ENCODE measurements around the gene YJEFN3.

DNA sequence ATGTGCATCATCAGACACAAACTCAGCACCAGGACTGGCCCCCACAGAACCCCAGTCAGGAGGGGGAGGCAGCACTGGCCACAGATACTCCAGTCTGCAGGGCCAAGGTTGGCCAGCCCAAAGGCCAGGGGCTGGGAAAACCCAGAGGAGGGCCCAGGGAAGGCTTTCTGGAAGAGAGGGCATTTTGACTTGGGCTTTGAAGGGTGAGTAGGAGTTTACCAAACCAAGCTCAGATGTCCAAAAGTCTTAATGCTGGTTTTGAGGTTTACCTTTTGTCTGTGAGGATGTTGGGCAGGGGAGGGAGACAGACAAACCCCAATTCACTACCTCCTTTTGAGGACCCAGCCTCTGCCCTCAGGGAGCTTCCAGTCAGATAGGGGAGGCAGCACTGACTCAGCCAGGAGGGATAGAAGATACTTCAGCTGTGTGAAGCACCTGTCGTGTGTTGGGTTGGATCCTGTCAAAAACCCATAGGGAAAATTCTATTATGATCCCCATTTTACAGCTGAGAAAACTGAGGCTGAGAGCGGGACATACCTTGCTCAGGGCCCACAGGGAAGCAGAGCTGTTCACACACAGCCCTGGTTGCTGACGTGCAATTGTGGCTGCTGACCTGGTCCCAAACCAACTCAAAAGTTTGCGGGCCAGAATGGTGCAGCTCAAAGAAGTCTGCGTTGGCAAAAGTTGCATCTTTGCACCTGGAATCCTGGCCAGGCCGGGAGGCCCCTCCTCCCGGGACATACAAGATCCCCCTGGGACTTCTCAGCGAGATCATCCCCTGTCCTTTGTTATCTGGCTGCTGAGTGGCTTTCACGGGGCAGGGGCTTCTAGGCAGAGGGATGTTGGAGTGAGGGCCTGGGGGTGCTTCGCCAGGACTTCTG is 22.5 kb downstream of the YJEFN3 start:
- TF ChIP-seq POU2F2 (IDR thresholded peaks at IDR 0.05; ENCODE audit: borderline replicate concordance, low read depth, low read length) (no peak), POLR2A (IDR thresholded peaks at IDR 0.05; ENCODE audit: low read depth, low read length) (no peak), POLR2AphosphoS5 (IDR thresholded peaks at IDR 0.05; ENCODE audit: low read length) (no peak), SMARCA5 (IDR thresholded peaks at IDR 0.05) (no peak), SMAD1 (IDR thresholded peaks at IDR 0.05; ENCODE audit: low read depth, partially characterized antibody) (no peak), EZH2 (IDR thresholded peaks at IDR 0.05; ENCODE audit: borderline replicate concordance, control insufficient read depth, low read depth, low read length) (no peak), BHLHE40 (IDR thresholded peaks at IDR 0.05; ENCODE audit: borderline replicate concordance in 1 of 2, low read depth in 2 of 2, low read length in 1 of 2) (no peak), TCF3 (IDR thresholded peaks at IDR 0.05; ENCODE audit: borderline replicate concordance, insufficient read depth, low read depth, low read length) (no peak), NRF1 (conservative IDR thresholded peaks at IDR 0.05; ENCODE audit: low read depth, low read length) (no peak), NR2F1 (conservative IDR thresholded peaks at IDR 0.05) (no peak)
- TF ChIP-seq, protein P1, sequence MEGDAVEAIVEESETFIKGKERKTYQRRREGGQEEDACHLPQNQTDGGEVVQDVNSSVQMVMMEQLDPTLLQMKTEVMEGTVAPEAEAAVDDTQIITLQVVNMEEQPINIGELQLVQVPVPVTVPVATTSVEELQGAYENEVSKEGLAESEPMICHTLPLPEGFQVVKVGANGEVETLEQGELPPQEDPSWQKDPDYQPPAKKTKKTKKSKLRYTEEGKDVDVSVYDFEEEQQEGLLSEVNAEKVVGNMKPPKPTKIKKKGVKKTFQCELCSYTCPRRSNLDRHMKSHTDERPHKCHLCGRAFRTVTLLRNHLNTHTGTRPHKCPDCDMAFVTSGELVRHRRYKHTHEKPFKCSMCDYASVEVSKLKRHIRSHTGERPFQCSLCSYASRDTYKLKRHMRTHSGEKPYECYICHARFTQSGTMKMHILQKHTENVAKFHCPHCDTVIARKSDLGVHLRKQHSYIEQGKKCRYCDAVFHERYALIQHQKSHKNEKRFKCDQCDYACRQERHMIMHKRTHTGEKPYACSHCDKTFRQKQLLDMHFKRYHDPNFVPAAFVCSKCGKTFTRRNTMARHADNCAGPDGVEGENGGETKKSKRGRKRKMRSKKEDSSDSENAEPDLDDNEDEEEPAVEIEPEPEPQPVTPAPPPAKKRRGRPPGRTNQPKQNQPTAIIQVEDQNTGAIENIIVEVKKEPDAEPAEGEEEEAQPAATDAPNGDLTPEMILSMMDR (IDR thresholded peaks at IDR 0.05 in 2 of 3, conservative IDR thresholded peaks at IDR 0.05 in 1 of 3; ENCODE audit: control insufficient read depth in 2 of 3, extremely low read depth in 1 of 3, insufficient read depth in 1 of 3, low read depth in 3 of 3, low read length in 3 of 3), result no peak
- TF ChIP-seq, protein P2, sequence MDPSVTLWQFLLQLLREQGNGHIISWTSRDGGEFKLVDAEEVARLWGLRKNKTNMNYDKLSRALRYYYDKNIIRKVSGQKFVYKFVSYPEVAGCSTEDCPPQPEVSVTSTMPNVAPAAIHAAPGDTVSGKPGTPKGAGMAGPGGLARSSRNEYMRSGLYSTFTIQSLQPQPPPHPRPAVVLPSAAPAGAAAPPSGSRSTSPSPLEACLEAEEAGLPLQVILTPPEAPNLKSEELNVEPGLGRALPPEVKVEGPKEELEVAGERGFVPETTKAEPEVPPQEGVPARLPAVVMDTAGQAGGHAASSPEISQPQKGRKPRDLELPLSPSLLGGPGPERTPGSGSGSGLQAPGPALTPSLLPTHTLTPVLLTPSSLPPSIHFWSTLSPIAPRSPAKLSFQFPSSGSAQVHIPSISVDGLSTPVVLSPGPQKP (IDR thresholded peaks at IDR 0.05; ENCODE audit: low read depth, low read length), result no peak

All from GM12878 (cell line).